ENCODE measurements around the gene LIPE. TPM values are rescaled to one million over a fixed set of nuclear protein-coding genes. Genes with fewer than 3 reads are reported as not detected.

Gene LIPE
- polyA plus RNA-seq, 1 experiment, result 3.3 TPM

GRCh38 chr19:42374826-42375376 is 52.3 kb downstream of the LIPE start:
- Histone ChIP-seq H3K4me3 (ENCODE audit: low read depth, low read length) (no peak overlapping the region), H3K27me3 (ENCODE audit: control insufficient read depth, insufficient read depth, low read length) (no peaks in the 10 kb centered on the region), H3K36me3 (ENCODE audit: control insufficient read depth, insufficient read depth, low read length) (peaks cover 3% of the 10 kb centered on the region; the same call in 1 of the 2 replicates)
- DNase-seq (ENCODE audit: low read depth), result no peak
- ChIA-PET CTCF (no interaction called here), POLR2A (no interaction called here)
- TF ChIP-seq, protein P1, sequence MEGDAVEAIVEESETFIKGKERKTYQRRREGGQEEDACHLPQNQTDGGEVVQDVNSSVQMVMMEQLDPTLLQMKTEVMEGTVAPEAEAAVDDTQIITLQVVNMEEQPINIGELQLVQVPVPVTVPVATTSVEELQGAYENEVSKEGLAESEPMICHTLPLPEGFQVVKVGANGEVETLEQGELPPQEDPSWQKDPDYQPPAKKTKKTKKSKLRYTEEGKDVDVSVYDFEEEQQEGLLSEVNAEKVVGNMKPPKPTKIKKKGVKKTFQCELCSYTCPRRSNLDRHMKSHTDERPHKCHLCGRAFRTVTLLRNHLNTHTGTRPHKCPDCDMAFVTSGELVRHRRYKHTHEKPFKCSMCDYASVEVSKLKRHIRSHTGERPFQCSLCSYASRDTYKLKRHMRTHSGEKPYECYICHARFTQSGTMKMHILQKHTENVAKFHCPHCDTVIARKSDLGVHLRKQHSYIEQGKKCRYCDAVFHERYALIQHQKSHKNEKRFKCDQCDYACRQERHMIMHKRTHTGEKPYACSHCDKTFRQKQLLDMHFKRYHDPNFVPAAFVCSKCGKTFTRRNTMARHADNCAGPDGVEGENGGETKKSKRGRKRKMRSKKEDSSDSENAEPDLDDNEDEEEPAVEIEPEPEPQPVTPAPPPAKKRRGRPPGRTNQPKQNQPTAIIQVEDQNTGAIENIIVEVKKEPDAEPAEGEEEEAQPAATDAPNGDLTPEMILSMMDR (IDR thresholded peaks at IDR 0.05; ENCODE audit: insufficient read depth, low read depth, low read length), result no peak

GRCh38 chr19:42370626-42371175 is 56.5 kb downstream of the LIPE start:
- TF ChIP-seq, protein P1 (IDR thresholded peaks at IDR 0.05; ENCODE audit: insufficient read depth, low read depth, low read length), result no peak
- POLR2A ChIA-PET, result no interaction called here
- no peak for DNase-seq (ENCODE audit: low read depth)
- no peaks in the 10 kb centered on the region; the same call in none of the 2 replicates for H3K36me3 ChIP-seq (ENCODE audit: control insufficient read depth, insufficient read depth, low read length)
- H3K4me3 ChIP-seq (ENCODE audit: low read depth, low read length), result no peak overlapping the region
- H3K27me3 ChIP-seq (ENCODE audit: control insufficient read depth, insufficient read depth, low read length), result no peaks in the 10 kb centered on the region
- CTCF ChIA-PET, result no interaction called here

- no peak for DNase-seq (ENCODE audit: low read depth)
- TF ChIP-seq, protein P1 (IDR thresholded peaks at IDR 0.05; ENCODE audit: insufficient read depth, low read depth, low read length), result no peak
- Histone ChIP-seq H3K4me3 (ENCODE audit: low read depth, low read length) (no peak overlapping the region), H3K27me3 (ENCODE audit: control insufficient read depth, insufficient read depth, low read length) (no peaks in the 10 kb centered on the region), H3K36me3 (ENCODE audit: control insufficient read depth, insufficient read depth, low read length) (no peaks in the 10 kb centered on the region; the same call in none of the 2 replicates)
- CTCF ChIA-PET, result no interaction called here
- POLR2A ChIA-PET, result no interaction called here
These were observed 57.1 kb downstream of the LIPE start for GRCh38 chr19:42370068-42370520.

DNA sequence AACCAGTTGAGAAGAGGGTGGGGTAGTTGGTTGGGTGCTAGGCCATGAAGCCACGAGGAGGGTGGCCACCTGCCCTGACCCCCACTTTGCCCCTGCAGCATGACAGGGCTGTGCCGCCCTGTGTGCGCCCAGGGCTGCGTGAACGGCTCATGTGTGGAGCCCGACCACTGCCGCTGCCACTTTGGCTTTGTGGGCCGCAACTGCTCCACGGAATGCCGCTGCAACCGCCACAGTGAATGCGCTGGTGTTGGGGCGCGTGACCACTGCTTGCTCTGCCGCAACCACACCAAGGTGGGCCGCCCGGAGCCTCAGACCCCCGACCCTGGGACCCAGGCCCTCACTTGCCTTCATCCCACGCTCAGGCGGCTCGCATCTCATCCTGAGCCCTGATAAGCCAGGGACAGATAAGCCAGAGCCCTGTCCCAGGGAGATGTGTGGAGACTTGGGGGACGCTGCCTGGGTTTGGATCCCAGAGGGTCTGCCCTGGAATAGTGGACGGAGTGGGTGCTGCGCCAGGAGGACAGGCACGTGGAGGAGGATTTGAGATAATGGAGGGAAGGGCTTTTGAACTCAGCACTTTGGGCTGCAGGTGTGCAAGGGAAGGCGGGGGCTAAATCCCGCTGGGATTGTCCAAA is 57.6 kb downstream of the LIPE start:
- ChIA-PET CTCF (no interaction called here), POLR2A (no interaction called here)
- Histone ChIP-seq H3K36me3 (ENCODE audit: control insufficient read depth, insufficient read depth, low read length) (no peaks in the 10 kb centered on the region; the same call in none of the 2 replicates), H3K27me3 (ENCODE audit: control insufficient read depth, insufficient read depth, low read length) (no peaks in the 10 kb centered on the region), H3K4me3 (ENCODE audit: low read depth, low read length) (no peak overlapping the region)
- TF ChIP-seq, protein P1 (IDR thresholded peaks at IDR 0.05; ENCODE audit: insufficient read depth, low read depth, low read length), result no peak
- no peak for DNase-seq (ENCODE audit: low read depth)

- Histone ChIP-seq H3K36me3 (ENCODE audit: control insufficient read depth, insufficient read depth, low read length) (peaks cover 3% of the 10 kb centered on the region), H3K4me3 (ENCODE audit: low read depth, low read length) (no peak overlapping the region), H3K27me3 (ENCODE audit: control insufficient read depth, insufficient read depth, low read length) (no peaks in the 10 kb centered on the region)
- POLR2A ChIA-PET, result no interaction called here
- TF ChIP-seq, protein P1 (IDR thresholded peaks at IDR 0.05; ENCODE audit: insufficient read depth, low read depth, low read length), result no peak
- DNase-seq (ENCODE audit: low read depth), result no peak
- CTCF ChIA-PET, result no interaction called here
These were observed 58.4 kb downstream of the LIPE start for GRCh38 chr19:42368765-42369164.
